GM18507 (cell line): ENCODE results near the gene PHC2.
"Not testable (repeated sequence)": the region's sequence is repeated elsewhere in the genome, so short reads cannot be mapped to it uniquely, and the experiment has no call there.

Experiments used
- DNase-seq: peaks from one replicate; pipeline ENCODE4 v3.0.0; 2011; ENCODE audit warnings: low read depth; ENCODE audit not compliant: insufficient read length; ENCODE audit errors: extremely low spot score
- FAIRE-seq: peaks from 2 replicates; lab custom pipeline; 2011; peaks lifted over from hg19 to GRCh38; lab: Jason Lieb, UNC

PHC2 gene

DNA sequence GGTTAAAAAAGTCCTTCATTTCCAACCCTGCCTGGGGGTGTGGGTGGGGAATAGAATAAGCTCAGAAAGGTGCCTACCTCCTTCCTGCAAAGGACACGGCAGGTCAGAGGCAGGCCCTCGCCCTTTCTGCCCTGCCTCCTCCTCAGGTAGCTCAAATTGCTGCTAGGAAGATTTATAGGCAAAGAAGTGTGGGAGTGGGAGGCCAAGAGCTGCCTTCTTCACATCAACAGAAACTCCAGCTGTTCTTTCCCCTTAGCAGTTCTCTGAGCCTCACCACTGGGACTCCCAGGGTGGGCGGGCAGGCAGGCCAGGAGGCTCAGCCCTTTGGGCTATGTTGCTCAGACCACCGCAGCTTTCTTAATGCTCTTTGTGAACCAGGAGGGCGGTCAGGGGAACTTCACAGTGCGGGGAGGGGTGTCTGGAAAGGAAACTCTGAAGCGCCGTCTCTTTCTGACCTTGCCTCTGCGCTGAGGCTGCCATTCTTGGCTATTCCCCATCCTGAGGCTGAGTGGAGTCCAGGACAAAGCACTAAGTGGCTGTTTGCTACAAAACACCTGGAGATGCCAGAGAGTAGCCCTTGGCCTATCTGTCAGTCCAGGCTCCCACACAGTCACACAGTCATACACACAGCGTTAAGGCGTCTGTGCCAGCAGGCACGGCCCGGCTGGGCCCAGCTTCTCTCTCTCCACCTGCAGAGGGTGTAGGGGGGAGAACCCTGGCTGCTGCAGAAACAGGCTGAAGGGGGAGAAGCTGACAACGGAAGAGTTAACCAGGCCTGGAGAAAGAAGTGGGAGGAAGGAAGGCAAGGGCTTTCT, 107.0 kb downstream of the PHC2 start:
- DNase-seq: no peak

DNA sequence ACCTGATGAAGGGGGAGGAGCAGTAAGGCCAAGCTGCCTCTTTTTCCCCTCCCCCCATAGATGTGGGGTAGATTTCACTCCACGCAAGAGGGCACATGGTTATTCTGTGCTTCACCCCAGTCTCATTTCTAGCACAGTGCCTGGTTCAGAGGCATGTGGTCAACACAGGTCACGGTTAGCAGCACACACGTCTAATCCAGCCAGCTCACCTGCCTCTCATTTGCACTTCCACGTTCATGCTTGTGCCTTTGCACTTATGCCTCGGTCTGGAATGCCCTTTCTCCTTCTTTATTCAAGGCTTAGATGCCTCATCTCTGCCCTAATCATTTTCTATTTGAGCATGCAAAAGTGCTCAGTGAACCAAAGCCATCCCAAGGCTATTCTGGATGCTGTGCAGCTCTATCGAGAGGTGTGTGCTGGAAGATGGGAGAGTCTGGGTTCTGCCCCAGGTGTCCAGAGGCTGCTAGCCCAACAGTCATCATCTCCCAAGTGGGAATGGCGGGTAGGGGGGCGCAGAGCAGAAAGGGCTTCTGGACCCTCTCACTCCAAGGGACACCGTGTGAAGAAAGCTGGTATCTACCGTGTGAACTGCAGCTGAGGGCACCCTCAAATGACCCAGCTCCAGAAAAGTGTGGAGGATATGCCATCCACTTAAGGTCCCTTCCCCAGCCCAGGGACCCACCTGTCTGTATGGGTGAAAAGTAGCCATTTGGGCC, 107.9 kb downstream of the PHC2 start:
- FAIRE-seq (no peak), DNase-seq (no peak)

More for the DNA sequence above, 107.0 kb downstream of the PHC2 start:
- no peak for FAIRE-seq

DNA sequence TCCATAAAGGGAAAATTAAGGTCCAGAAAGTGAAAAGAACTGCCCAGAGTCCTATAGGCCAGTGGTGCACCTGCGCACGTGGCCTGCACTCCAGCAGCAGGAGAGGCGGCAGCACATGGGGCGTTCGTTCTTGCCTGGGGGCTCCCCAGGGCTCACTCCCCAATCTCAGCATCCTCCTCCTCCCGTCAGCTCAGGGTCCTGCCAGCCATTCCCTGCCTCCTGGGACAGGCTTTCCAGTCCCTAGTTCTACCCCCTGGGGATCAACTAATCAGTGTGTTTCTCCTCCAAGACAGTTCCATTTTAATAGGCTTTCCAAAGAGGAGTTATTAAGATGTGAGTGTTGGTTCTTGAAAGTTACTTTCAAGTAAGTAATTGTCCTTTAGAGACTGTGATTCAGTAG, 108.8 kb downstream of the PHC2 start:
- DNase-seq (no peak), FAIRE-seq (no peak)

DNA sequence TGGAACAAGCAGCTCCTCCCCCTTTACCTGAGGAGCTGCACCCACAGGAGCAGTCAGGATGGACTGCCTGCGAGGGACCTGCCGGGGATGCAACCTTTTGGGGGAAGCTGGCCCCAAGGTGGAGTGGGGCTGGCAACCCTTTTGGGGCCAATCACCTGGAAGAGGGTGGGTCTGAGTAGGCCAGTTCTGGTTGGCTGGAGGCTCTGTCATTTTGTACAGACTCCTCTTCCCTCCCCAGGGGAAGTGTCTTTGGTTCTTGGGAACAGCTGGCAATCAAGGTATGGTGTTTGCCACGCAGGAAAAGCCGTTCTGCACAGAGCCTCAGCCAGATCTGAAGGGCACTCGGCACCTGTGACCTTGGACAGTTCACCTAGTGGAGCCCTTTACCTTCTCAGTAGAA, 109.7 kb downstream of the PHC2 start:
- no peak for FAIRE-seq
- DNase-seq: no peak

DNA sequence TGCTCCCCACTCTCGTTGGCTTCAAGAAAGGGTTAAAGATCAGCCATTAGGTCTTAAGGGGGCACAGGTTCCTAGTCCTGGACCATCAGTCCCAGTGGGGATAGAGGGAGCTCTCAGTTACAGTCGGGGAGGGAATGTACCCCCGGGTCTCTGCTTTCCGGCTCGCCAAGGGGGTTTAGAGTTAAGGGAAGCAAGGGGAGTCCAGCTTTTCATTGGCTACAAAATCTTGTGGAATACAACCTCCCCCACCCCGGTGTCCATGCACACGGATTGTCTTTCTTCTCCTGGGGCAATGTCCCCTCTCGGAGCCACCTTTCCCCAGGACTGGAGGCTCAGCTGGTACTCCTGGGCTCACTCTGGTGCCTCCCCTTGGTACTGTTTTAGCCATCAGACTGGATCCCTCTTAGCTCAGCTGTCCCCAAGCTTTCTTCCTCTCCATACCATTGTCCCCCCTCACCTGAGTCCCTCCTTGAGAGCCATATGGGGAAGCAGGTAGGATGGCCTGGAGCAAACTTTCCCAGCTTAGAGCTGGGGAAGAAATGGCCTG, 110.2 kb downstream of the PHC2 start, which contains the start of gene A3GALT2:
Gene A3GALT2 (minus strand): TSS at position 480 of the 547 bp plus-strand sequence. CDS start 0 bp downstream, at position 480.
- no peak for DNase-seq
- FAIRE-seq: no peak

DNA sequence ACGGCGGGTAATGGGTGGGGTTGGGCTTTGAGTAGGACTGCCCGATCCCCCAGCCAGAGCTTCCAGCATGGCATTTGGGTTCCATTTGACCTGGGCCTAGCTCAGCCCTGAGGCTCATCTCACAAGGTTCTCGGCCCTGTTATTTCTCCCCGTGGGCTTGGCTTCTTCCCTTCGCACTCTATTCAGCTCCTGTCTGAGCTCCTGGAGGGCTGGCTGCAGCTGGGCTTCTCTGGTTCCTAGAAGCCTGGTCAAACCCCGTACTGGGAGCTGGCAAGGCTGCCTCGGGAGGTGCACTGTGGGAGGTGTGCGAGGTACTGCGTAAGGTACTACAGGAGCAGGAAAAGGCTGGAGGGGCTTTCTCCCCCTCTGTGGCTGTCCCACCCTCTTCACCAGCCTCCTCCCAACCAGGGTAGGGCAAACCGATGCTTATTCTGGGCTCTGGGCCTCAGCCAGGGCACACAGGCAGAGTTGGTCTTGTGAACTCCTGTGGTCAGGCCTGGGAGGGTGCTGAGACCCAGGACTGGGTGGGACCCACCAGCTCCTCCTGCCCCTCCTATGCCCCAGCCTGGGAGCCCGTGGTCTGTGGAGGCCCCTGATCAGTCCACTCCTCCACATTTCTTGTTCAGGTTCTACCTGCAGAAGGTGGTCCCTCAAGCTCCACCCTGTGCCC, 110.8 kb downstream of the PHC2 start:
- FAIRE-seq (no peak), DNase-seq (no peak)

DNA sequence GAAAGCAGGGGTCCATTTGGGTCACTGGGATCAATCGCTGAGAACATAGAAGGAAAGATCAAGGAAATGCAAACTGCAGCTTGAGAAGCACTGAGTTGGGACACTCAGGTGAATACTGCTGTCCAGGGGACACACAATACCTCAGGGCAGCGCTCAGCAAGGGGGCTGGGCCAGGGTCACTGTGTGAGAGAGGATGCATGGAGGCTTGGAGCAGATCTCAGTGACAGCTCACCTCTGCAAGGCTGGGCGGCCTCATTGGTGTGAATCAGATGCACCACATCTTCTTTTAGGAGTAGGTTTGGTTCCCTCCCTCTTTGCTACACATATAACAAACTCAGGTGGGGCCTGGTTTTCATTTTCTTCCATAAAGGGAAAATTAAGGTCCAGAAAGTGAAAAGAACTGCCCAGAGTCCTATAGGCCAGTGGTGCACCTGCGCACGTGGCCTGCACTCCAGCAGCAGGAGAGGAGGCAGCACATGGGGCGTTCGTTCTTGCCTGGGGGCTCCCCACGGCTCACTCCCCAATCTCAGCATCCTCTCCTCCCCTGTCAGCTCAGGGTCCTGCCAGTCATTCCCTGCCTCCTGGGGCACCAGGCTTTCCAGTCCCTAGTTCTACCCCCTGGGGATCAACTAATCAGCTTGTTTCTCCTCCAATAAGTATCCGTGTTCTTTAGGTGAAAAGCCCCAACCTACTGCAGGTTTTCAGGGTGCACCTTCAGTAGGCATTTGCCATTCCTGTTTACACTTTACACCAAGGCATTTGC, 111.5 kb downstream of the PHC2 start:
- DNase-seq: no peak

DNA sequence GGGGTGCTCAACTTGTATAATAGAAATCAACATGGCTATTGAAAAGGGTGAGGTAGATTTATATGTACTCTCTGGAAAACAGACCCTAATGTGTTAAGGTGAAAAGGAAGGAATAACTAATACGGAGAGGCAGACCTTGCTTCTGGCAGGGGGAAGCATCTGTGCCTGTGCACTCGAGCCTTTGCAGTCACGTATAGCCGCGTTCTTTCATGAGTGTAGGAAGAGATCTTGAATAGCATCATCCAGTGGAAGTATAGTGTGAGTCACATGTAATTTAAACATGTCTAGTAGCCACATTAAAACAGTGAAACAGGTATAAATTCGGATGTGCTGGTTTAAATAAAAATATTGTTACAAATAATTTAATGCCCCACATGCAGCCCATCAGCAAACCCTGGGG, 112.9 kb downstream of the PHC2 start:
- DNase-seq: no peak
- no peak for FAIRE-seq

More for the DNA sequence above, 111.5 kb downstream of the PHC2 start:
- FAIRE-seq: no peak

DNA sequence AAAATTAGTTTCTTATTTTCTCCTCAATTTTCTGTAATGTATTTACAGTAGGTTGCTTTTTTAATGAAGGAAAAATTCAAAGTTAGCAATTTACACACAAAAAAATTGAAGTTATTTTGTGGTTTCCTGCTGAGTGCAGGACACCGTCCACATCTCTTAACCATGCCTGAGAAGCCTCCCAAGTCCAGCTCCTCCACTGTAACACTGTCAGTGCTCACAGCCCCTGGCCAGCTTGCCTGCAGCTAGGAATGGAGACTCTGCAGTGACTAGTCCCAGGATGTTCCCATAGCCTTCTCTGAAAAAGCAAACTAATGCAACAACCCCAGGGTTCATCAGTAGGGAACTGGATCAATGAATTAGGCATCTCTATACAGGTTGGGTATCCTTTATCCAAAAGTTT, 113.5 kb downstream of the PHC2 start:
- FAIRE-seq (no peak), DNase-seq (no peak)

DNA sequence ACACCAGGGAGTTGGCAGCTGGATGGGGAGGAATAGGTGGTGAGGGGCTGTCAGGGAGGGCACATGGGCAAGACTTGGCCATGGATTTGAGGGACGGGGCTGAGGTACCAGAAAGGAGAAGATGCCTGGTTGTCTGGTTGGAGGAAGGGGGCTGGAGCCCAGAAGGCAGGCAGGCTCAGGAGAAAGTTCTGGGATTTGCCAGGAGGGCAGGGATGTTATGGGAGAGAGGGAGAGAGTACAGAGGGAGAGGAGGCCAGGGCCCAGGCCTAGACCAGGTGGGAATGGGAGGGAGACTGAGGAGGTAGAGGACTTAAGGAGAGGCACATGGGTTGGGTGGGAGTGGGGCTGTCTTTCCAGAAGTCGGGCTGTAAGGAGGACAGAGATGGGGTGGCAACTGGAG, 114.3 kb downstream of the PHC2 start:
- no peak for FAIRE-seq
- DNase-seq: no peak

DNA sequence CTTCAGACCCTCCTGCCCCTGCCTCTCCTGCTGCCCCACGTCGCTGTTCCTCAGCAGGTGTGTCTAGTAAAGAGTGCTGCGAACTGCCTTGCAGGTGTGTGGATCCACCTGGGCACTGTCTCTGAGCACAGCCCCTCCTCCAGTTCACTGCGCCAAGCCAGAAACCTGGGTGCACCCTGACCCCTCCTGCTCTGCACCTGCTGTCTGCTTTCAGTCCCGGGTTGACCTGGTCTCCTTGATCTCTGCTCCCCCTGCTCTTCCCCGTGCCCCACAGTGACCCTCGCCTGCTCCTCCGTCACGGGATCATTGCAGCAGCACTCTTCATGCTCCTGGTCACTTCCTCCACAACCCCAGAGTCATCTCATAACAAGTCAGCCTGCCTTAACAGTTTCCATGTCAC, 116.5 kb downstream of the PHC2 start:
- DNase-seq (no peak), FAIRE-seq (no peak)

DNA sequence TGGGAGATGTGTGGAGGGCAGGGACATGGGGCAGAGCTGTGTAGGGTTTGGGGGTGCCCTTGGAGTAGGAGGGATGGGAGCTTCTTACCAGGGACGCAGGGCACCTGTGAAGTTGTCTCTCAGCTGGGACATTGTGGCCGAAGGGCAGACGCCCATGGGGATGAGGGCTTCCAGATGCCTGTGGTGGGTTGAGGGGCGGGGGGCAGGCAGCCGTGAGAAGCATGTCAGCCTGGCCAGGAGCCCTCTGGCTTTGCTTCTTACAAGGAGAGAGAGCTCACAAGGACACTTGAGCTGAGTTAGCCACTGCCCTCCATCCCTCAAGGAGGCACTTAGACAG, 118.5 kb downstream of the PHC2 start:
- DNase-seq (no peak), FAIRE-seq (no peak)

DNA sequence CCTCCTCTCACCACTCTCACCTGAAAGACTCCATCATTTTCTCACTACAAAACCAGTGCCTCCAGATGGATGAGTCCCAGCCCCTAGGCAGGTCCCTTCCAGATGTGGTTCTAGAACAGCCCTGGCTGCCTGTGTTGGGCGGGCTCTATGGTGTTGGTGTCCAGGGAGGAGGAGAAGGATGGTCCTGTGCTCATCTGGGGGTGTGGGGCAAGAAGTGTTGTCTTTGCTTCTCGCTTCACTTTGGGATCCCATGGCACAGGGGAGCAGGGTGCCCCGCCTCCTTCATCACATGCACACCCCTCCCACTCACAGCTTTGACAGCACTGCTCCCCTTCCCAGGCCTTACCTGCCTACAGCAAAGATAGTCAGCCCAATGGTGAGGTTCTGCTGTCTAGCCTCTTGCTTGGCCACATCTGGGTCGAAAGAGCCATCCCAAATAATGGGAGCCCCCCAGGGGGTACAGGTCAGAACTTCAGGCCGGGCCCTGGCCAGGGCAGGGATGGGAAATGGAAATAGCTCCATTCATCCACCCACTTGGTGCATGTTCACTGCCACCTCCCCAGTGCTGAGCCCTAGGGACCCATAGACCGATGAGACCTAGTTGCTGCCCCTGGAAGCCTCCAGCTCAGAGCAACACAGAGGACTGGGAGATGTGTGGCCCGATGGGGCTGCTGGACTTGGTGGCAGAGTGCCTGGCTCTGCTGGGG, 119.0 kb downstream of the PHC2 start:
- DNase-seq (no peak), FAIRE-seq (no peak)

DNA sequence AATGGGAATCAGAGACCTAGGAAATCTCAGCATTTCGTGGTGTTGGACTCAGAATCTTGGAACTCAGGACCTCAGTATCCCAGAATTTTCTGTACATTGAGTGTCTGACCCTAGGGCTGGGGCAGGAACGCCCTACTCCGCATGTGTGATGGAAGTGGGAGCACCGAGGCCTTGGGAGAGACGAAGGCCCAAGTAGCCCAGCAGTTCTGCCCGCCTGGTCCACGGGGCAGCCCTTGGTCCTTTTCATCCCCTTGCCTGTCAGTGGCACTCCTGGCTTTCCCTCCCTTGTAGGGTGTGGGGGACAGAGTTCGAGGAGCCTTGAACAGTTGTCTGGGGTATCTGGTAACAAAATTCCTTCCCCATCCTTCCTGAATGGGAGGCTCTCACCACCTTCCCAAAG, 120.2 kb downstream of the PHC2 start:
- no peak for DNase-seq
- FAIRE-seq: no peak

DNA sequence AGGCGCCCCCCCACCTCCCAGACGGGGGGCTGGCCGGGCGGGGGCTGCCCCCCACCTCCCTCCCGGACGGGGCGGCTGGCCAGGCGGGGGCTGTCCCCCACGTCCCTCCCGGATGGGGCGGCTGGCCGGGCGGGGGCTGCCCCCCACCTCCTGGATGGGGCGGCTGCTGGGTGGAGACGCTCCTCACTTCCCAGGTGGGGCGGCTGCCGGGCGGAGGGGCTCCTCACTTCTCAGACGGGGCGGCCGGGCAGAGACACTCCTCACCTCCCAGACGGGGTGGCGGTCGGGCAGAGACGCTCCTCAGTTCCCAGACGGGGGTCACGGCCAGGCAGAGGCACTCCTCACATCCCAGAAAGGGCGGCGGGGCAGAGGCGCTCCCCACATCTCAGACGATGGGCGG, 121.5 kb downstream of the PHC2 start:
- FAIRE-seq, DNase-seq: not testable (repeated sequence)

DNA sequence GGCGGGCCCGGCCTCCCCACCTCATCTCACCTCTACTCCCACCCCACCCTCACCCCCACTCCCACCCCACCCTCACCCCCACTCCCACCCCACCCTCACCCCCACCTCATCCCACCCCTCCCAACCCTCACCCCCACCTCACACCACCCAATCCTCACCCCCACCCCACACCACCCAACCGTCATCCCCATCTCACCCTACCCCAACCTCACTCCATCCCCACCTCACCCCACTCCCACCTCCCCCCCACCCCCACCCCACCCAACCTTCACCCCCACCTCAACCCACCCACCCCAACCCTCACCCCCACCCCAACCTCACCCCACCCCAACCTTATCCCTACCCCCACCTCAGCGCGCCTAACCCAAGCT, 123.4 kb downstream of the PHC2 start:
- FAIRE-seq (no peak), DNase-seq (no peak)

DNA sequence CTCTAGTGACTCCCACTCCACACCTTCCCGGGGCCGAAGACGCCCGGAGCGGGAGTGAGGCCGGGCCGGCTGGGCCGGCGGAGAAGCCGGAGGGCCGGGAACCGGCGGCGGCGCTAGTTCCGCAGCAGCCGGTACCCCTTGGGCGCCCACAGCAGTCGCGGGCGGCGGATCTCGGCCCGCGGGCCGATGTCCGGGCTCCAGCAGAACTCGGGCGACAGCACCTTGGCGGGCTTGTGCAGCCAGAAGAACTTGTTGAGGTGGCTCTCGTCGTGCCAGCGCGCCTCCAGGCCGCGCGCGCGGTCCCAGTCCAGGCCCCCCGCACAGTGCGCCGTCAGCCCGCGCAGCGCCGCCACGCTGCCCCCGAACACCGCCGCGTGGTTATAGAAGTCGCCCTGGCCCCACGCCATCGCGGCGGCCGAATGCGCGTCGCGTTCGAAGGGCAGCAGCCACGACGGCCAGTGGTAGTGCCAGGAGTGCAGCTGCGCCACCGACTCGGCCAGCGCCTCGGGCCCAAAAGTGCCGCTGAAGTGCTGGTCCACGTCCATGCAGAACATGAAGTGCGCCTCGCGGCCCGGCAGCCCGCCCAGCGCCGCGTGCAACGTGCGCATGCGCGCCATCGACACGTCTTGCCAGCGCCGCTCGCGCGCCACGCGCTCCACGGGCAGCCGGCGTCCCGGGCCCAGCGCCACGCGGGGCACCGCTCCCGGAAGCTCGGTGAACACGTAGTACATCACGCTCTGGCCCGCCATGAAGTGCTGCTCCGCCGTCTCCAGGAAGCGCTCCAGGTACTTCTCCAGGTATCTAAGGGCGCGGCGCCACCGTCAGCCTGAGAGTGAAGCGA, 124.0 kb downstream of the PHC2 start:
- DNase-seq: no peak
- FAIRE-seq: no peak
